Measurements from ENCODE around the gene AEN. TPM values are rescaled to one million over a fixed set of nuclear protein-coding genes. Genes with fewer than 3 reads are reported as not detected.

The AEN gene
- total RNA-seq, 1 experiment from 2014 or later, result 183 TPM

DNA sequence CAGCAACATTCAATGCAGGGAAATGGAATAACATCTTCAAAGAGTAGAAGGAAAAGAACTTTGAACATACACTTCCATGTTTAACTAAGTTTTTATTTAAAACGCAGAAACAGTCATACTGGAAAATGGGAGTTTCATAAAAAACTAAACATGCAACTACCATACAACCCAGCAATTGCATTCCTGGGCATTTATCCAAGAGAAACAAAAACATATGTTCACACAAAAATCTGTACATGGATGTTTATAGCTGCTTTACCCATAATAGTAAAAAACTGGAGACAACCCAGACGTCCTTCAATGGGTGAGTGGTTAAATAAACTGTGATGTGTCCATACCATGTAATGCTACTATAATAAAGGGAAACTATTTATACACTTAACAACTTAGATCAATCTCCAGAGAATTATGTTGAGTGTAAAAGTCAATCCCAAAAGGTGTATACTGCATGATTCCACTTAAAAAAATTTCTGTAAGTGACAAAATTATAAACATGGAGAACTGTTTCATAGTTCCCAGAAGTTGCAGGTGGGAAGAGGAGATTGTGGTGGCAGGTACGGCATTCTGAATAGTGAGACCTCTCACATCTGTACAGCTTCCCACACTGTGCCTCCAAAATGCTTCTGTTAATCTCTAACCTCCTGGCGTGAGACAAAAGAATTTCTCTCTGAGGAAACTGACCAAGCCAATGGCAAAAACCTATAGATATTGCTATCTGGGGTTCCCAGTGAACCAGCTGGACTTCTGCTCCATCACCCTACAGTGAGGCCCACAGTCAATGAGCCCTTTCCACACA is 40.8 kb downstream of the AEN start:
- no peak for ATAC-seq
- DNase-seq (ENCODE audit: low spot score), result no peak
- Mint-ChIP-seq H3K36me3 (no peaks in the 10 kb centered on the region), H3K4me1 (peaks cover 2% of the 10 kb centered on the region; the same call in 1 of the 2 replicates), H3K27ac (no peak overlapping the region), H3K27me3 (ENCODE audit: low read depth) (no peaks in the 10 kb centered on the region), H3K9me3 (no peaks in the 10 kb centered on the region), H3K4me3 (no peak overlapping the region)
- ChIA-PET CTCF (no interaction called here), POLR2A (no interaction called here)
- TF ChIP-seq PRRX2 (CRISPR knock-in tag; IDR thresholded peaks at IDR 0.05) (no peak), ZNF425 (CRISPR knock-in tag; conservative IDR thresholded peaks at IDR 0.05) (no peak), ZNF671 (CRISPR knock-in tag; IDR thresholded peaks at IDR 0.05) (no peak), NR1H2 (CRISPR knock-in tag; IDR thresholded peaks at IDR 0.05) (no peak), KAT7 (CRISPR knock-in tag; IDR thresholded peaks at IDR 0.05; ENCODE audit: borderline replicate concordance) (no peak), AFF4 (CRISPR knock-in tag; IDR thresholded peaks at IDR 0.05; ENCODE audit: borderline replicate concordance) (no peak)
- TF ChIP-seq, protein P1, sequence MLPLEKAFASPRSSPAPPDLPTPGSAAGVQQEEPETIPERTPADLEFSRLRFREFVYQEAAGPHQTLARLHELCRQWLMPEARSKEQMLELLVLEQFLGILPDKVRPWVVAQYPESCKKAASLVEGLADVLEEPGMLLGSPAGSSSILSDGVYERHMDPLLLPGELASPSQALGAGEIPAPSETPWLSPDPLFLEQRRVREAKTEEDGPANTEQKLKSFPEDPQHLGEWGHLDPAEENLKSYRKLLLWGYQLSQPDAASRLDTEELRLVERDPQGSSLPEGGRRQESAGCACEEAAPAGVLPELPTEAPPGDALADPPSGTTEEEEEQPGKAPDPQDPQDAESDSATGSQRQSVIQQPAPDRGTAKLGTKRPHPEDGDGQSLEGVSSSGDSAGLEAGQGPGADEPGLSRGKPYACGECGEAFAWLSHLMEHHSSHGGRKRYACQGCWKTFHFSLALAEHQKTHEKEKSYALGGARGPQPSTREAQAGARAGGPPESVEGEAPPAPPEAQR (CRISPR knock-in tag; IDR thresholded peaks at IDR 0.05), result no peak
- TF ChIP-seq, protein P2, sequence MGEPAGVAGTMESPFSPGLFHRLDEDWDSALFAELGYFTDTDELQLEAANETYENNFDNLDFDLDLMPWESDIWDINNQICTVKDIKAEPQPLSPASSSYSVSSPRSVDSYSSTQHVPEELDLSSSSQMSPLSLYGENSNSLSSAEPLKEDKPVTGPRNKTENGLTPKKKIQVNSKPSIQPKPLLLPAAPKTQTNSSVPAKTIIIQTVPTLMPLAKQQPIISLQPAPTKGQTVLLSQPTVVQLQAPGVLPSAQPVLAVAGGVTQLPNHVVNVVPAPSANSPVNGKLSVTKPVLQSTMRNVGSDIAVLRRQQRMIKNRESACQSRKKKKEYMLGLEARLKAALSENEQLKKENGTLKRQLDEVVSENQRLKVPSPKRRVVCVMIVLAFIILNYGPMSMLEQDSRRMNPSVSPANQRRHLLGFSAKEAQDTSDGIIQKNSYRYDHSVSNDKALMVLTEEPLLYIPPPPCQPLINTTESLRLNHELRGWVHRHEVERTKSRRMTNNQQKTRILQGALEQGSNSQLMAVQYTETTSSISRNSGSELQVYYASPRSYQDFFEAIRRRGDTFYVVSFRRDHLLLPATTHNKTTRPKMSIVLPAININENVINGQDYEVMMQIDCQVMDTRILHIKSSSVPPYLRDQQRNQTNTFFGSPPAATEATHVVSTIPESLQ (CRISPR knock-in tag; IDR thresholded peaks at IDR 0.05), result no peak

DNA sequence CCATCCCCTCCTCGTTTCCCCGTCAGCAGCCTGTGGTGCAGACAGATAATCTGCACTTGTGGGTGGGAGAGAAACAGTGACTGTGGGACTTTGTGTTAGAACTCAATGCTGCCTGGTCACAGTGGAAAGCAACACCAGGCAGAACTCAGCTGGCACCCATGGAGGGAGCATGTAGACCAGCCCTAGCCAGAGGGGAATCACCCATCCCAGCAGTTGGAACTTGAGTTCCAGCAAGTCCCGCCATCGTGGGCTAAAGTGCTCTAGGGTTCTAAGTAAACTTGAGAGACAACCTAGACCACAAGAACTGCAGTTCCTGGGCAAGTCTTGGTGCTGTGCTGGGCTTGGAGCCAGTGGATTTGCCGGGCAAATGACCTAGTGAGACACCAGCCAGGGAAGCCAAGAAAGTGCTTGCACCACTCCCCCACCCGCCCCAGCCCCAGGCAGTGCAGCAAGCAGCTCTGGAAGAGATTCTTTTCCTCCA is 42.0 kb downstream of the AEN start:
- Mint-ChIP-seq H3K27ac (no peak overlapping the region), H3K9me3 (no peaks in the 10 kb centered on the region), H3K27me3 (ENCODE audit: low read depth) (no peaks in the 10 kb centered on the region), H3K36me3 (no peaks in the 10 kb centered on the region), H3K4me3 (no peak overlapping the region), H3K4me1 (no peaks in the 10 kb centered on the region)
- DNase-seq (ENCODE audit: low spot score) (no peak), ATAC-seq (no peak)
- POLR2A ChIA-PET, result no interaction called here
- CTCF ChIA-PET, result interaction anchor here (0.8 to 2.1 kb wide), 3 partner anchors 39 to 508 kb away, joined by 3 to 10 read pairs (median 3); no protein-coding TSS in a partner anchor
- TF ChIP-seq ZNF317 (CRISPR knock-in tag; IDR thresholded peaks at IDR 0.05; ENCODE audit: borderline replicate concordance, low read depth) (no peak), HMGA2 (CRISPR knock-in tag; IDR thresholded peaks at IDR 0.05) (no peak), ZNF138 (CRISPR knock-in tag; conservative IDR thresholded peaks at IDR 0.05) (no peak), ELF4 (CRISPR knock-in tag; IDR thresholded peaks at IDR 0.05; ENCODE audit: low read depth) (no peak)
